ENCODE results near the gene AP3B2. TPM values are rescaled to one million over a fixed set of nuclear protein-coding genes. Genes with fewer than 3 reads are reported as not detected.
"Not testable (repeated sequence)": the region's sequence is repeated elsewhere in the genome, so short reads cannot be mapped to it uniquely, and the experiment has no call there.

The AP3B2 gene
- total RNA-seq, 1 donor: 0.43 TPM

- DNase-seq (ENCODE audit: low read depth): no peak
- no peak for TF ChIP-seq CTCF (IDR thresholded peaks at IDR 0.05; ENCODE audit: insufficient read depth, low read depth, low read length)
These were observed 4.3 kb upstream of the AP3B2 start for GRCh38 chr15:82714016-82714415.

GRCh38 chr15:82712036-82712435 lies 2.4 kb upstream of the AP3B2 start:
- no peak for DNase-seq (ENCODE audit: low read depth)
- no peak overlapping the region for H3K4me3 ChIP-seq (ENCODE audit: low read depth, low read length)
- TF ChIP-seq CTCF (IDR thresholded peaks at IDR 0.05; ENCODE audit: insufficient read depth, low read depth, low read length): no peak

More at GRCh38 chr15:82714016-82714415, 4.3 kb upstream of the AP3B2 start:
- no peak overlapping the region for H3K4me3 ChIP-seq (ENCODE audit: low read depth, low read length)

GRCh38 chr15:82710926-82711490 lies 1.3 kb upstream of the AP3B2 start:
- no peak for TF ChIP-seq CTCF (IDR thresholded peaks at IDR 0.05; ENCODE audit: insufficient read depth, low read depth, low read length)
- no peak for DNase-seq (ENCODE audit: low read depth)
- H3K4me3 ChIP-seq (ENCODE audit: low read depth, low read length): no peak overlapping the region

GRCh38 chr15:82710208-82710555 lies 507 bp upstream of the AP3B2 start:
- peak overlapping the region; percentile 71 for H3K4me3 ChIP-seq (ENCODE audit: low read depth, low read length)
- no peak for TF ChIP-seq CTCF (IDR thresholded peaks at IDR 0.05; ENCODE audit: insufficient read depth, low read depth, low read length)
- no peak for DNase-seq (ENCODE audit: low read depth)

- peak overlapping the region; percentile 51 for H3K4me3 ChIP-seq (ENCODE audit: low read depth, low read length)
- no peak for TF ChIP-seq CTCF (IDR thresholded peaks at IDR 0.05; ENCODE audit: insufficient read depth, low read depth, low read length)
- no peak for DNase-seq (ENCODE audit: low read depth)
These were observed 624 bp downstream of the AP3B2 start for GRCh38 chr15:82709081-82709420.

- not testable (repeated sequence) for DNase-seq (ENCODE audit: low read depth)
These were observed 3.8 kb downstream of the AP3B2 start for GRCh38 chr15:82705856-82706255.

GRCh38 chr15:82699726-82700125 lies 9.9 kb downstream of the AP3B2 start:
- no peak overlapping the region for H3K4me3 ChIP-seq (ENCODE audit: low read depth, low read length)
- DNase-seq (ENCODE audit: low read depth): no peak
- no peak for TF ChIP-seq CTCF (IDR thresholded peaks at IDR 0.05; ENCODE audit: insufficient read depth, low read depth, low read length)

More at GRCh38 chr15:82705856-82706255, 3.8 kb downstream of the AP3B2 start:
- not testable (repeated sequence) for H3K4me3 ChIP-seq (ENCODE audit: low read depth, low read length)
